ENCODE data around the gene TMEM235.

The TMEM235 gene

GRCh38 chr17:78184351-78184750, 47.1 kb upstream of the TMEM235 start:
- no peak overlapping the region for H3K4me3 ChIP-seq (ENCODE audit: low read depth, low read length)
- CTCF ChIA-PET: interaction anchor here (0.5 to 7.8 kb wide), 4 partner anchors 9 to 411 kb away, joined by 3 to 94 read pairs (median 6); no protein-coding TSS in a partner anchor
- peaks cover 32 to 60% of the 10 kb centered on the region in 2 experiments for H3K36me3 ChIP-seq (ENCODE audit: control insufficient read depth in 2 of 2, insufficient read depth in 1 of 2, low read length in 2 of 2)
- POLR2A ChIA-PET: interaction anchor here (0.8 to 2.0 kb wide), 6 partner anchors 9 to 67 kb away, joined by 3 to 8 read pairs (median 6); no protein-coding TSS in a partner anchor
- no peak for TF ChIP-seq KLF8 (tag by site-specific recombination; IDR thresholded peaks at IDR 0.05)
- peaks cover 2% of the 10 kb centered on the region for H3K4me1 ChIP-seq (ENCODE audit: control insufficient read depth, insufficient read depth, low read length)
- no peak overlapping the region for H3K27ac ChIP-seq (ENCODE audit: extremely low read depth, low read depth, low read length)
- no peaks in the 10 kb centered on the region for H3K9me3 ChIP-seq (ENCODE audit: control insufficient read depth, insufficient read depth, low read depth, low read length)

GRCh38 chr17:78184868-78185267, 46.6 kb upstream of the TMEM235 start:
- H3K36me3 ChIP-seq (ENCODE audit: control insufficient read depth in 2 of 2, insufficient read depth in 1 of 2, low read length in 2 of 2): peaks cover 28 to 55% of the 10 kb centered on the region in 2 experiments
- no peaks in the 10 kb centered on the region for H3K9me3 ChIP-seq (ENCODE audit: control insufficient read depth, insufficient read depth, low read depth, low read length)
- POLR2A ChIA-PET: interaction anchor here (0.8 to 2.0 kb wide), 4 partner anchors 12 to 66 kb away, joined by 3 to 8 read pairs (median 4); no protein-coding TSS in a partner anchor
- TF ChIP-seq ZNF266 (tag by site-specific recombination; IDR thresholded peaks at IDR 0.05; ENCODE audit: low read depth) (no peak), ZNF76 (tag by site-specific recombination; IDR thresholded peaks at IDR 0.05; ENCODE audit: borderline replicate concordance, low read depth) (no peak), ZNF473 (tag by site-specific recombination; IDR thresholded peaks at IDR 0.05) (no peak), ZNF837 (tag by site-specific recombination; IDR thresholded peaks at IDR 0.05) (no peak), ZNF623 (tag by site-specific recombination; IDR thresholded peaks at IDR 0.05) (no peak), ZNF133 (tag by site-specific recombination; IDR thresholded peaks at IDR 0.05) (no peak), ZNF132 (tag by site-specific recombination; IDR thresholded peaks at IDR 0.05; ENCODE audit: borderline replicate concordance) (no peak), ZNF561 (tag by site-specific recombination; IDR thresholded peaks at IDR 0.05; ENCODE audit: borderline replicate concordance) (no peak), ZNF138 (tag by site-specific recombination; IDR thresholded peaks at IDR 0.05; ENCODE audit: borderline replicate concordance) (no peak), ZNF560 (tag by site-specific recombination; IDR thresholded peaks at IDR 0.05; ENCODE audit: borderline replicate concordance) (no peak), SETDB1 (IDR thresholded peaks at IDR 0.05; ENCODE audit: insufficient read length, low read length) (no peak), REPIN1 (tag by site-specific recombination; IDR thresholded peaks at IDR 0.05; ENCODE audit: low read depth) (no peak)
- no peak overlapping the region for H3K27ac ChIP-seq (ENCODE audit: extremely low read depth, low read depth, low read length)
- peaks cover 2% of the 10 kb centered on the region for H3K4me1 ChIP-seq (ENCODE audit: control insufficient read depth, insufficient read depth, low read length)
- CTCF ChIA-PET: interaction anchor here (2.4 to 7.8 kb wide), 3 partner anchors 10 to 72 kb away, joined by 13 to 94 read pairs (median 16); no protein-coding TSS in a partner anchor
- H3K4me3 ChIP-seq (ENCODE audit: low read depth, low read length): no peak overlapping the region

- H3K9me3 ChIP-seq (ENCODE audit: control insufficient read depth, insufficient read depth, low read depth, low read length): no peaks in the 10 kb centered on the region
- peaks cover 2% of the 10 kb centered on the region for H3K4me1 ChIP-seq (ENCODE audit: control insufficient read depth, insufficient read depth, low read length)
- ChIA-PET POLR2A (interaction anchor here (0.6 to 3.2 kb wide), 33 partner anchors 11 to 889 kb away, joined by 3 to 48 read pairs (median 6); partner anchors contain the start of genes BIRC5, ENGASE, SYNGR2 and TNRC6C), CTCF (interaction anchor here (0.6 to 7.8 kb wide), 23 partner anchors 11 to 1268 kb away, joined by 3 to 94 read pairs (median 4); no protein-coding TSS in a partner anchor)
- no peak overlapping the region for H3K27ac ChIP-seq (ENCODE audit: extremely low read depth, low read depth, low read length)
- peak overlapping the region; percentile 48 for H3K4me3 ChIP-seq (ENCODE audit: low read depth, low read length)
- TF ChIP-seq ZNF473 (tag by site-specific recombination; IDR thresholded peaks at IDR 0.05) (no peak), ZNF121 (tag by site-specific recombination; IDR thresholded peaks at IDR 0.05) (peak; percentile 99)
- peaks cover 18 to 53% of the 10 kb centered on the region in 2 experiments; a peak in 2 of 3 replicates for H3K36me3 ChIP-seq (ENCODE audit: control insufficient read depth in 2 of 2, insufficient read depth in 1 of 2, low read length in 2 of 2)
Measured at GRCh38 chr17:78185981-78186691, 45.3 kb upstream of the TMEM235 start.

- ChIA-PET POLR2A (interaction anchor here (0.6 to 3.2 kb wide), 36 partner anchors 9 to 888 kb away, joined by 3 to 48 read pairs (median 6); partner anchors contain the start of genes BIRC5, ENGASE, SYNGR2 and TNRC6C), CTCF (interaction anchor here (0.6 to 7.8 kb wide), 26 partner anchors 12 to 1269 kb away, joined by 3 to 94 read pairs (median 4); no protein-coding TSS in a partner anchor)
- H3K27ac ChIP-seq (ENCODE audit: extremely low read depth, low read depth, low read length): peak within 1 kb of the TSS; percentile 72
- H3K36me3 ChIP-seq (ENCODE audit: control insufficient read depth in 2 of 2, insufficient read depth in 1 of 2, low read length in 2 of 2): peaks cover 14 to 53% of the 10 kb centered on the region in 2 experiments; a peak in 2 of 3 replicates
- H3K4me1 ChIP-seq (ENCODE audit: control insufficient read depth, insufficient read depth, low read length): peaks cover 2% of the 10 kb centered on the region
- H3K9me3 ChIP-seq (ENCODE audit: control insufficient read depth, insufficient read depth, low read depth, low read length): no peaks in the 10 kb centered on the region
- H3K4me3 ChIP-seq (ENCODE audit: low read depth, low read length): peak within 1 kb of the TSS; percentile 53
- TF ChIP-seq ZSCAN5A (tag by site-specific recombination; IDR thresholded peaks at IDR 0.05): peak; percentile 56; the same call in 1 of the 2 replicates
- TF ChIP-seq FEZF1 (tag by site-specific recombination; IDR thresholded peaks at IDR 0.05): peak; percentile 18; the same call in 1 of the 2 replicates
- TF ChIP-seq MYNN (tag by site-specific recombination; IDR thresholded peaks at IDR 0.05; ENCODE audit: borderline replicate concordance): 0 out of 2 replicates have a peak, but pooled peaks have one; percentile 44
- TF ChIP-seq SP2 (tag by site-specific recombination; IDR thresholded peaks at IDR 0.05): peak; percentile 99
- TF ChIP-seq IKZF3 (tag by site-specific recombination; IDR thresholded peaks at IDR 0.05): peak; percentile 100
- TF ChIP-seq ZSCAN4 (tag by site-specific recombination; IDR thresholded peaks at IDR 0.05): no peak
- peak; percentile 98; the same call in 1 of the 2 replicates for TF ChIP-seq MZF1 (tag by site-specific recombination; IDR thresholded peaks at IDR 0.05; ENCODE audit: borderline replicate concordance)
- 0 out of 2 replicates have a peak, but pooled peaks have one; percentile 72 for TF ChIP-seq ZBTB7A (tag by site-specific recombination; IDR thresholded peaks at IDR 0.05; ENCODE audit: low read depth)
Measured at GRCh38 chr17:78186692-78187595, 44.5 kb upstream of the TMEM235 start, which contains the start of the genes AFMID and TK1. TSS of gene AFMID (plus strand) at chr17:78187362. CDS start at chr17:78187371, 9 bp downstream. TSS of gene TK1 (minus strand) at chr17:78187052. CDS start at chr17:78186994, 58 bp downstream.

Data from HEK293 (cell line).